Hepatocyte (in vitro differentiated cells): ENCODE results near the gene ANKRD44. TPM values are rescaled to one million over a fixed set of nuclear protein-coding genes. Genes with fewer than 3 reads are reported as not detected.

Source experiments
- DNase-seq: peaks from one replicate; pipeline ENCODE4 v3.0.0-alpha.2; 2016; ENCODE audit warnings: low spot score
- H2AFZ ChIP-seq: fragments of 200-600 bp; sonication (generic); 2 replicates; pipeline ENCODE4 v1.6.0; 2016; ENCODE audit warnings: antibody characterized with exemption, mild to moderate bottlenecking
- H3K27ac ChIP-seq: fragments of 200-600 bp; sonication (generic); 2 replicates; pipeline ENCODE4 v1.5.1; 2016; ENCODE audit warnings: mild to moderate bottlenecking
- H3K27me3 ChIP-seq: fragments of 200-600 bp; sonication (generic); 2 replicates; pipeline ENCODE4 v1.6.1; 2016
- H3K36me3 ChIP-seq: fragments of 200-600 bp; sonication (generic); replicated peaks from 2 replicates; pipeline ENCODE4 v1.5.1; 2016; ENCODE audit warnings: low read depth; ENCODE audit not compliant: insufficient read depth
- H3K4me1 ChIP-seq: fragments of 200-600 bp; sonication (generic); 2 replicates; pipeline ENCODE4 v1.5.1; 2016; ENCODE audit warnings: mild to moderate bottlenecking, moderate library complexity; ENCODE audit not compliant: insufficient read depth
- H3K4me2 ChIP-seq: fragments of 200-600 bp; sonication (generic); 2 replicates; pipeline ENCODE4 v1.6.0; 2016
- H3K4me3 ChIP-seq: fragments of 200-600 bp; sonication (generic); 2 replicates; pipeline ENCODE4 v1.5.1; 2016; ENCODE audit warnings: mild to moderate bottlenecking
- H3K79me2 ChIP-seq: fragments of 200-600 bp; sonication (generic); 2 replicates; pipeline ENCODE4 v1.6.0; 2017; ENCODE audit warnings: mild to moderate bottlenecking
- H3K9me2 ChIP-seq: fragments of 200-600 bp; sonication (generic); replicated peaks from 2 replicates; pipeline ENCODE4 v1.6.0; 2017; ENCODE audit warnings: mild to moderate bottlenecking; ENCODE audit not compliant: insufficient read depth
- H3K9me3 ChIP-seq: fragments of 200-600 bp; sonication (generic); 2 replicates; pipeline ENCODE4 v1.5.1; 2016; ENCODE audit warnings: low read depth, mild to moderate bottlenecking
- H4K20me1 ChIP-seq: fragments of 200-600 bp; sonication (generic); 2 replicates; pipeline ENCODE4 v1.6.0; 2016; ENCODE audit warnings: mild to moderate bottlenecking; ENCODE audit not compliant: insufficient read depth, poor library complexity, severe bottlenecking
- EZH2 ChIP-seq: fragments of 200-600 bp; sonication (generic); IDR thresholded peaks from 2 replicates; pipeline ENCODE4 v1.6.1; 2016; ENCODE audit warnings: antibody characterized with exemption, mild to moderate bottlenecking, borderline replicate concordance
- EZH2phosphoT487 ChIP-seq: fragments of 200-600 bp; sonication (generic); IDR thresholded peaks from one replicate; pipeline ENCODE4 v1.6.1; 2018; ENCODE audit warnings: antibody characterized with exemption, mild to moderate bottlenecking, low read depth, moderate library complexity; ENCODE audit not compliant: unreplicated experiment, severe bottlenecking
- WGBS: methylation state at CpG from one replicate; pipeline ENCODE4 v1.1.6; 2016; ENCODE audit warnings: low lambda C conversion rate; ENCODE audit errors: missing lambda C conversion rate; 5-methylcytosine and 5-hydroxymethylcytosine counted together
- polyA plus RNA-seq: library from polyadenylated mRNA; unstranded; fragments of >200 nt; fragmentation: Nextera tagmentation; extraction: Ambion mirVana; gene quantifications from 2 replicates; pipeline ENCODE4 v1.2.1, GENCODE V29; 2016
- total RNA-seq: library from RNA; depleted of rRNA; stranded (reverse); fragments of >200 nt; gene quantifications from 2 replicates; pipeline ENCODE4 v1.2.3, GENCODE V29; 2014
- TF ChIP-seq, protein P1 (sequence below): fragments of 200-600 bp; sonication (generic); IDR thresholded peaks from 2 replicates; pipeline ENCODE4 v1.5.1; 2016; ENCODE audit warnings: antibody characterized with exemption, mild to moderate bottlenecking; ENCODE audit not compliant: poor library complexity

The ANKRD44 gene
- total and polyA plus RNA-seq, 2 experiments from 2014 or later, result 5.9 to 9.1 TPM

DNA sequence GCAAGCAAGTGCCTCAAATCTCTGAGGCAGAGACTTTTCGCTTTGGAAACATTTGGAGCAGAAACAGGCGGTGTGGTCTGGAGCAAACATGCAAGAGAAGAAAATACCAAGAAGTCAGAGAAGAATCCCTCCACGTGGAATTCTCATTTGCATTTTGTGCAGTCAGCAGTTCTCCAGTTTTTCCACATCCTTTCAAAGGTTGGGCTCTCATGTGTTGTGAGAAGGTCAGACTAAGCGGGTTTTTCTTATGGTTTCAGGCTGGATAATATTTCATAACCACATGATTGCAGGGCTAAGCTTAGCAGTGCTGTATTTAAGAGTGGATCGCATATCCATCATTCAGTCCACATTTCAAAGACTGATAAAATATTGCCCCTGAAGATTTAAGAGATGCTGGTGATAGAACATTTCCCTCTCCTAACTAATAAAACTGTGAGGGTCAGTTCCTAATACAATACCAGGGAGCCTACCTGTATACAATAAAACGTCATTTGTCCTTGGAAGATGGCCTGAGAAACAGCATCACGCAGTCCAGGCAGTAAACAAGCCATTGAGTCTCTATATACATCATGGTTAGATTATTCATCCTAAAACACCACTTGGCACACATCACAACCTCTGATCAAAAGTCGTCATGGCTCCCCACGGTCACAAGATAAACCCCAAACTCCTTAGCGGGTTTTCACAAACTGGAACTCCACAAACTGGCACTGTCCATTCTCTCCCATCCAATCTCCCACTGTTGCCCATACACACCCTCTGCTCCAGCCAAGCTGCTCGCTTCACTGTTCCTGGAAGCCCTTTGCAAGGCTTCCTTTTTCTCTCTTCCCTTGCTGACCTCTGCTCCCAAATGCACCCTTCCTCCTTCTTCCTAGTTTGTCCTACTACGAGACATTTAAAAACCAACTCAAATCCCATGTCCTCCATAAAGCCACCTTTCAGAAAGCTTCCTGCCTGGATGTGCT lies 31.5 kb downstream of the ANKRD44 start:
- no peak overlapping the region for H3K4me3 ChIP-seq
- H3K9me2 ChIP-seq, result no peaks in the 10 kb centered on the region
- H3K4me1 ChIP-seq, result no peaks in the 10 kb centered on the region
- WGBS, result 77% methylated on average over 12 of the region's 12 CpGs
- TF ChIP-seq EZH2, result no peak
- TF ChIP-seq, protein P1, sequence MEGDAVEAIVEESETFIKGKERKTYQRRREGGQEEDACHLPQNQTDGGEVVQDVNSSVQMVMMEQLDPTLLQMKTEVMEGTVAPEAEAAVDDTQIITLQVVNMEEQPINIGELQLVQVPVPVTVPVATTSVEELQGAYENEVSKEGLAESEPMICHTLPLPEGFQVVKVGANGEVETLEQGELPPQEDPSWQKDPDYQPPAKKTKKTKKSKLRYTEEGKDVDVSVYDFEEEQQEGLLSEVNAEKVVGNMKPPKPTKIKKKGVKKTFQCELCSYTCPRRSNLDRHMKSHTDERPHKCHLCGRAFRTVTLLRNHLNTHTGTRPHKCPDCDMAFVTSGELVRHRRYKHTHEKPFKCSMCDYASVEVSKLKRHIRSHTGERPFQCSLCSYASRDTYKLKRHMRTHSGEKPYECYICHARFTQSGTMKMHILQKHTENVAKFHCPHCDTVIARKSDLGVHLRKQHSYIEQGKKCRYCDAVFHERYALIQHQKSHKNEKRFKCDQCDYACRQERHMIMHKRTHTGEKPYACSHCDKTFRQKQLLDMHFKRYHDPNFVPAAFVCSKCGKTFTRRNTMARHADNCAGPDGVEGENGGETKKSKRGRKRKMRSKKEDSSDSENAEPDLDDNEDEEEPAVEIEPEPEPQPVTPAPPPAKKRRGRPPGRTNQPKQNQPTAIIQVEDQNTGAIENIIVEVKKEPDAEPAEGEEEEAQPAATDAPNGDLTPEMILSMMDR, result no peak
- TF ChIP-seq EZH2phosphoT487, result no peak
- H3K27me3 ChIP-seq, result no peaks in the 10 kb centered on the region
- no peaks in the 10 kb centered on the region for H3K79me2 ChIP-seq
- H3K9me3 ChIP-seq, result no peaks in the 10 kb centered on the region
- DNase-seq, result no peak
- no peaks in the 10 kb centered on the region for H3K36me3 ChIP-seq
- H3K27ac ChIP-seq, result peak overlapping the region; percentile 65
- peak overlapping the region; percentile 34 for H3K4me2 ChIP-seq
- H2AFZ ChIP-seq, result no peak overlapping the region
- H4K20me1 ChIP-seq, result no peaks in the 10 kb centered on the region

DNA sequence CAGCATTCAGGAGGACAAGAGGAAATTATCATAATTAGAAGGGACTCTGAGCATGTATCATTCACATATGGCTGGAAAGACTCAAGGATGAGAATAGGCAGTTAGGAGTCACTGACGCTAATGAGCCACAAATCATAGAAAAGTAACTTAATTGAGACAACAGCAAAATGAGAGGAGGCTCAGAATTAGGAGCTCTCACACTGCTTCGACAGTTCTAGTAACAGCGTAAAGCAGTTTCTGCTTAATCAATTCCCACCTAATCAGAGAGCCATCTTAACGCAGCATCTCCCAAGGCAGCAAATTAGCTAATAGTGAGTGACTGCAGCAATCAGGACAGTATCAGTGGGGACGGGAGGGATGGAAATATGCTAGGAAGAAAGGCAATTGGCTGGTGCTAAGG lies 32.8 kb downstream of the ANKRD44 start:
- Histone ChIP-seq H3K79me2 (no peaks in the 10 kb centered on the region), H3K27ac (no peak overlapping the region), H3K36me3 (no peaks in the 10 kb centered on the region), H3K9me2 (no peaks in the 10 kb centered on the region), H3K27me3 (no peaks in the 10 kb centered on the region), H3K9me3 (no peaks in the 10 kb centered on the region), H4K20me1 (no peaks in the 10 kb centered on the region), H2AFZ (no peak overlapping the region), H3K4me3 (no peak overlapping the region), H3K4me1 (no peaks in the 10 kb centered on the region), H3K4me2 (no peak overlapping the region)
- no peak for DNase-seq
- TF ChIP-seq EZH2 (no peak), EZH2phosphoT487 (no peak)
- TF ChIP-seq, protein P1, result no peak
- 79% methylated on average over 5 of the region's 5 CpGs for WGBS

DNA sequence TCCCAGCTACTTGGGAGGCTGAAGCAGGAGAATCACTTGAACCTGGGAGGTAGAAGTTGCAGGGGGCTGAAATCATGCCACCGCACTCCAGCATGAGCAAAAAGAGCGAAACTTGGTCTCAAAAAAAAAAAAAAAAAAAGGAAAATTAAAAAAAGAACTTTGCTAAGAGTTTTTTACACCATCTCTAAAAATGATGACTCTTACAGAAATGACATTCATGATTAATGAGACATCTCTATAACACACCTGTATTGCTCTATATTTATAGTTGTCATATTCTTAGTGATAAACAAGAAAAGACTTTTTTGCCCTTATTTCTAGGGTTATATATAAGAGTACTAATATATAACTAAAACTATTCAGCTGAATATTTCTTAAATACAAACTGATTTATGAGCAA lies 34.4 kb downstream of the ANKRD44 start:
- TF ChIP-seq, protein P1, result no peak
- no peak for TF ChIP-seq EZH2
- no peak for TF ChIP-seq EZH2phosphoT487
- WGBS, result 100% methylated on average over 2 of the region's 2 CpGs
- no peak overlapping the region for H3K27ac ChIP-seq
- no peaks in the 10 kb centered on the region for H3K79me2 ChIP-seq
- no peaks in the 10 kb centered on the region for H3K9me3 ChIP-seq
- no peak for DNase-seq
- H3K4me2 ChIP-seq, result no peak overlapping the region
- H4K20me1 ChIP-seq, result no peaks in the 10 kb centered on the region
- no peaks in the 10 kb centered on the region for H3K36me3 ChIP-seq
- H3K4me3 ChIP-seq, result no peak overlapping the region
- no peaks in the 10 kb centered on the region for H3K9me2 ChIP-seq
- no peaks in the 10 kb centered on the region for H3K4me1 ChIP-seq
- H2AFZ ChIP-seq, result no peak overlapping the region
- H3K27me3 ChIP-seq, result no peaks in the 10 kb centered on the region
